ENCODE data around the gene HEXA.

The HEXA gene

DNA sequence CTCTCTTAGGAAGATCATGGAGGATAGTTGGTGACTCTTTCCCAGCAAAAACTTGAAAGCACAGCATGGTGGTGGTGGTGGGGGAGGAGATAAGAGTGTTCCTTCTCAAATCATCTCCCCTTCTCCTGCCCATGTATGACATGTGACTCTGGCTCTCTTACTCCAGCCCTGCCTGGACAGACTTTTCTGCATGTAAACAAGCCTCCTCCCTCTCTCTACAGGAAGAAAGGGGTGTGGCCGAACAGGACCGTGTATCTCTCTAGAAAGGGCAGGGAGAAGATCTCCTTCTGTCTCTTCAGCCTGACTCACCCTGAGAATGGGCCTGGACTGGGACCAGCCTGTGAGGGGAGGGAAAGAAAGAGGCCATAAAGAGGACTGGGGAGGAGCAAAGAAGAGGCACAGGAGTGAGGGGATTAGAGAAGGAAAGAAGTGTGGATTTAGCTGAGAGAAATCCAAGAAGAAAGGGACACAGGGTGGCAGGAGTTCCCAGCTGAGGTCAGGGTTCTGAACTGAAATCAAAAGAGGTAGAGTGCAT lies 57.3 kb downstream of the HEXA start:
- no peak for DNase-seq

DNA sequence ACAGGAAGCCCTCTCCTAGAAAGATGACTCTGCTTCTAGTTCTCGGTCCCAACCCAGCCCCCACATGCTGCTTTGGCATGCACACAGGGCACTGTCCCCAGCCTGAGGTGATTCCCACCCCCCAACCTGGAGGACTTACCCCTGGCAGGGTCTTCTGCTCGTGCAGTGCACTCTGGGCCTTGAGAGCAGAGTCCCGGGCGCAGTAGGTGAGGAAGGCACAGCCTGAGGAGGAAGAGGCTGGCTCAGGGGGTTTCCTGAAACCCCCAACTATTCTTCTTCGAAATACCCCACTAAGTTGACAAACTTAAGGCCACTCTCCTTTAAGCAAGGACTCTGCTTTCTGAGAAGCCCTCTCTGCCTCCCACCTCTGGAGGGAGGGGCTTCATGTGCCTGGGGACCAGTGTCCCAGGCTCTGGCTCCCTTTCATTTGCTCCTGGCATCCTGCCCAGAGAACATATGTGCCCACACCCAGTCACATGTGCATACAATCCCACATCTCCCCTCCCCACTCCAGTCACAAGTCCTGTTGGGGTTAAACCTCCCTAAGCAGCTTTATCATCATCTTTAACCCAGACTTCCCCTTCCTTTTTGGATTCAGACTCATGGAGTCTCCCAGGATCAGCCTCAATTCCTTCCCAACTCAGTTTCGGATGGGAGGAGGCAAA lies 60.0 kb downstream of the HEXA start:
- no peak for DNase-seq

DNA sequence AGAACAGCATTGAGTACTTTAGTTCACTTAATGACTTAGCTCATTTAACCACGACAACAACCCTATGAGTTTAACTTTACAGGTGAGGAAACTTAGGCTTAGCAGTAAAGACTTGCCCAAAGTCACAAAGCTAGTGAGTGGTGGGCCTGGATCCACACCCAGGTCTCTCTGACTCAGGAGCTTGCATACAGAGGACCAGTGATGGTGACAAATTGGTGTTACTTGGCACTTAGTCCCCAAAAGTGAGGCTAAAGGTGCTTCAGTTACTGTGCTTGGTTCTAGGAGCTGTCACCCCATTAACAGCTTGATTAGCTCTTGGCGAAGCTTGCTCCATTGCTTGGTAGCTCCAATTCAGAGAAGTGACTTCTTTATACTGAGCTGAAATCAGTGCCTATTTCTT lies 61.9 kb downstream of the HEXA start:
- DNase-seq = no peak

DNA sequence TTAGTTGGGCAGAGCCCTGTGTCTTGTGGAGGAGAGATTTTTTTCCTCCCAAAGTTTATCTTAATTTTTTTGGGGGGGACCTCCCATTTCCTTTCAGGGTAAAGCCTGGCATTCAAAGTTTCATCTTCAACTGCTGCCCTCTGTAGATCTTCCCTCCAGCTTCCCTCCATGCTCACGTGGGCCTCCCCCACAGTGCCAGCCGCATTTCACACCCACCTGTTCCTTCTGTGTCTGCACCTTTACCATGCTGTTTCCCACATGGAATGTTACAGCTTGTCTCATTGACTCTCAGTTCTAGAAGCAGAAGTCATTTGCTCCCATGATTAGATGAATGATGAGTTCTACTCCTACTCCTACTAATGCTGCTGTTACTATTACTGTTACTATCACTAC lies 62.4 kb downstream of the HEXA start:
- no peak for DNase-seq

DNA sequence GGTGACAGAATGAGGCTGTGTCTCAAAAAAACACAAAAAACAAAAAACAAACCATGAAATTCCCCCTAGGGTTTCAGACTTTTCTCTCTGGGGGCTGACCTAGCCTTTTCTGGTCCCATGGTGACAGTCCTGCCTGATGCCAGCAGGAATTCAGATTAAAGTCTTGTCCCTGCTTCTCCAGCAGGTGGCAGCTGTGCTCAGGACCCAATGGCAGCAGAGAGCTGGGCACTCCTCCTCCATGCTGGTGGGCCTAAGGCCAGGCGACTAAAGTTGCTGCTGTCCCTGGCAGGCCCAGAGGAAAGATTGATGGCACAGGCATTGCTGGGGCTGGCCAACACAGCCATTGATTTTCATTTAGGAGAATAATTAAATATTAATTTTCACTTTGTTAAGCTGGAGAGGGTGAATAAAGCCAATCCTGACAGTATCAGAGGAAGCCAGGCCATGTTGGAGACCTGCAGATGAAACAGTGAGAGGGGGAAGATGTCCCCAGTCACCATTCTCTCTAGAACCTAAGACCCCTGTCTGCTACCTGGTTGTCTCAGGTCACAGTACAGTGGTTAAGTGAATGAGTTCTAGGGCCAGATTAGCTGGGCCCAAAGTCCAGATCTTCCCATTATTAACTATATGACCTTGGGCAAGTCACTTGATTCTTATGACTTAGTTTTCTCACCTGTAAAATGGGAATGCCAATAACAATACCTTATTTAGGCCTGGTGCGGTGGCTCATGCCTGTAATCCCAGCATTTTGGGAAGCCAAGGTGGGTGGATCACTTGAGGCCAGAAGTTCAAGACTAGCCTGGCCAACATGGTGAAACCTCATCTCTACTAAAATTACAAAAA lies 63.0 kb downstream of the HEXA start:
- DNase-seq = peak; percentile 59

DNA sequence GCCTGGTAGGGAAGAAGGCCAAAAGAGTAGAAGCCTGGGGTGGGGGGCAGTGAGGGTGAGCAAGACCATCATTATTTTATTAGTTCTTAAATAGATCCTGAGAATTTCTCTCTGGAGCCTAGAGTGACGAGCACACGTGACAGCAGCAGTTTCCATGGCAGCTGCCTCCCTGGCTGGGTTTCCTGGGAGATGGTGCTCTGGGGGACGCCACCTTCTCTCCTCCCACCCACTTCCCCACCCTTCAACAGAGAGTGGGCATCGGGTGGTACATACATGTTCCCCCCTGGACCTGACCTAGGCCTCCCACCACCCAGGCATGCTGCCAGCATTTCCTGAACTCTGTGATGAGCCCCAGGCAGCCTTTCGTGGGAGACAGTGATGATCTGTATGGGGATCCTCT lies 68.8 kb downstream of the HEXA start:
- no peak for DNase-seq

DNA sequence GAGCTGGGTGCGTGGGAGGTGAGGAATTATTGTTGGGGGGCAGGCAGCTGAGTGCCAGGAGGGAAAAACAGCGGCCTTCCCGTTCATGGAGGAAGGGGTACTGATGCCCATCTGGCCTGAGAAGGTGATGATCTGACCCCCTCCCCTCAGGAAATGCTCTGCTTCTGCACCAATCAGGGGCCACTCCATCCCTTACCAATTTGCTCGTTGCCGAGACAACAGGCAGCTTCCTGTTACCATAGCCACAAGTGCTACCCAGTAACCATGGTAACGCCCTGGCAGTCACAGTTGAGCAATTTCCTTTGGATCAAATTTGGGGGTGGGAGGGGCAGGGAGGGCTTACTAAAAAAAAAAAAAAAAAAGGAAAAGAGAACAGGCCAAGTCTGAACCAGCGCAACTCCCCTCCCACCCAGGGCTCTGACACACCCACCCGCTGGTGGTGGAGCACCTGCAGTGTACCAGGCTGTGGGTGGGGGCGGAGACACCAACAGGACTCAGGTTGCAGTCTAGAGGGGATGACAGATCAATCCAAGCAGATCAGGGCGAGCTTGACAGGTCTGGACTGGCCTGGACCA lies 69.5 kb downstream of the HEXA start:
- DNase-seq = no peak

DNA sequence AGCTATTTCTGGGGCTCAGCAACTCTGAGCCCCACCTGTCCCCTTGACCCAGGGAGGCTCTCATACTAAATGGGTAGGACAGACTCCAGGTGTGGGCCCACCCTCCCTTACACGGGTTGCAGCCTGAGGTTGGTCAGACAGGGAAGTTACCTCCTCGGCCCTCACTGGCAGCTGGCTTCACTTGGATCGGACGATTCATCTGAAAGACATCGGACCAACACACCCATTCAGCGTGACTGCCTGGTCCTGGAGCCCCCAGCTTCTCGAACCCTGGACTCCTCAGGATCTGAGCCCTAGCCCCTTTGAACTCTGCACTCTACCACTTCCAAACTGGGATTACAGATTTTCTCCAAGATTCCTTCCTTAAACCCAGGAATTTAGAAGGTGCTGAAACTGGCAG lies 71.2 kb downstream of the HEXA start:
- no peak for DNase-seq

DNA sequence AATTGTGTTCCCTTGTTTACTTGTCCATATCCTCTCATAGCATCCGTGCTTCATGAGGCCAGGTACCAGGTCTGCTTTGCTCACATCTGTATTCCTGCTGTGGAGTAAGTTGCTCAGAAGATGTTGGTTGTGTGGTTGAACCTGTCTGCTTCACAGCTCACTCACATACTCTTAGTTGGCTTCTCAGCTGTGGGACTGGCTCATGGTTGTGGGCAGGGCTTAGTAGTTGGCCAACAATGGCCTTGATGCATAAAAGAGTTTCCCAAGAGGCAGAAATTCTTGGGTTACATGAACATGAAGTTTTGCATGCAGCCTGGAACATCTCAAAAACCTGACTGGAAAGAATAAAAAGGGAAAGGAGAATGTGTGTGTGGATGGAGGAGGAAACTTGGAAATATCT lies 72.9 kb downstream of the HEXA start:
- DNase-seq = no peak
